Activated CD4-positive, alpha-beta T cell treated with anti-CD3 and anti-CD28 coated beads, Interleukin-2, amount 10 ng/mL, durations not matched to agents 7 days and 5 days (primary cell): ENCODE data around the gene DTWD1. TPM values are rescaled to one million over a fixed set of nuclear protein-coding genes. Genes with fewer than 3 reads are reported as not detected.
A peak's percentile ranks its signal among the peaks of the same experiment; 100 is the strongest.
"Not testable (repeated sequence)": the region's sequence is repeated elsewhere in the genome, so short reads cannot be mapped to it uniquely, and the experiment has no call there.

ENCODE experiments used
- CTCF ChIA-PET: fragments of 350-600 bp; sonication (Branson Sonifier 250); formaldehyde crosslinking; loops from one replicate; lab custom pipeline; 2021; ENCODE audit warnings: antibody characterized with exemption; lab: Charles Lee
- POLR2A ChIA-PET: fragments of 350-600 bp; sonication (Branson Sonifier 250); formaldehyde crosslinking; loops from one replicate; lab custom pipeline; 2021; ENCODE audit warnings: antibody characterized with exemption; lab: Charles Lee
- DNase-seq: peaks from one replicate; pipeline ENCODE4 v3.0.0-alpha.2; 2020
- H3K27ac Mint-ChIP-seq: one replicate; pipeline ENCODE4 v1.8.0; 2021; ENCODE audit warnings: mild to moderate bottlenecking, moderate library complexity, mixed read lengths
- H3K27me3 Mint-ChIP-seq: one replicate; pipeline ENCODE4 v1.8.0; 2021; ENCODE audit warnings: mixed read lengths
- H3K36me3 Mint-ChIP-seq: one replicate; pipeline ENCODE4 v1.8.0; 2021; ENCODE audit warnings: low read depth, mixed read lengths
- H3K4me1 Mint-ChIP-seq: one replicate; pipeline ENCODE4 v1.8.0; 2021; ENCODE audit warnings: mixed read lengths
- H3K4me3 Mint-ChIP-seq: one replicate; pipeline ENCODE4 v1.8.0; 2021; ENCODE audit warnings: mild to moderate bottlenecking, moderate library complexity, mixed read lengths
- H3K9me3 Mint-ChIP-seq: one replicate; pipeline ENCODE4 v1.8.0; 2021; ENCODE audit warnings: mixed read lengths
- total RNA-seq, 2 experiments: library from RNA; stranded (reverse); gene quantifications; one replicate each; pipeline ENCODE4 v1.2.3, GENCODE V29; 2021

DTWD1 gene, protein sequence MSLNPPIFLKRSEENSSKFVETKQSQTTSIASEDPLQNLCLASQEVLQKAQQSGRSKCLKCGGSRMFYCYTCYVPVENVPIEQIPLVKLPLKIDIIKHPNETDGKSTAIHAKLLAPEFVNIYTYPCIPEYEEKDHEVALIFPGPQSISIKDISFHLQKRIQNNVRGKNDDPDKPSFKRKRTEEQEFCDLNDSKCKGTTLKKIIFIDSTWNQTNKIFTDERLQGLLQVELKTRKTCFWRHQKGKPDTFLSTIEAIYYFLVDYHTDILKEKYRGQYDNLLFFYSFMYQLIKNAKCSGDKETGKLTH
- total RNA-seq: 10 to 100 TPM; 13.7 to 16.7 TPM

DNA sequence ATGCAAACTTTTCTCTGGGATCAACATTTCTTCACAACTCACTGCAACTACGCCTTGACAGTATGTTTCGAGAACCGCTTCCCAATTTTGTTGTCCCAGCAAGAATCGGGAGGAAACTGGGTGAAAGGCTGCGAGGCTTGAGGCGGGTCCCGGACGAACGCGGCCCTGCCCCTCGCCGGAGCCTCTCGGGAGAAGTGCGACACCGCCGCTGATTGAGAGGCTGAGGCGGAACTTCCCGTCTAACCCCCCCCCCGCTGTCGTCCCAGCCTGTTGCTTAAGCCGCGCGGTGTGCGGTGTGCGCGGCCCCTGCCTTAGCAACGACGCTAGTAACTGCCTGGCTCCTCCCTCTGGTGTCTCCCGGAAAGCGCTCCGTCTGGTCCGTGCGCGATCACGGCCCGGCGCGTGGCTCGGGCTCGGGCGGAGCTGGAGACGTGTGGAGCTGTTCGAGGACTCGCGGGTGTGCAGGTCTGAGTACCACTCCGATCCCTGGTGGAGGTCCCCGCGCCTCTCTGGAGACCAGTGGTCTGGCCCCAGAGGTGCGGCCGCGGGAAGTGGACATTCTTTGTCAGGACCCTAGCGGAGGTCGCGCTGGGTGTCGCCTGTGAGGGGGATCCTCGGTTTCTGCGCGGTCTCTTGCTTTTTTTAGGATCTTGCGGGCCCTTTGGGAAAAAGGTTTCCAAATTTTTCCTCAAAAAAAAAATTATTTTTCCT is at the start of gene DTWD1, which contains the start of gene FAM227B:
DTWD1 (plus strand) TSS at position 391 of the 711 bp plus-strand sequence. CDS start 4,120 bp downstream, outside the sequence.
FAM227B (minus strand) TSS at position 161 of the 711 bp plus-strand sequence. CDS start 5,647 bp downstream, outside the sequence.
- peak within 1 kb of the TSS; percentile 87 for H3K4me3 Mint-ChIP-seq
- no peaks in the 10 kb centered on the region for H3K27me3 Mint-ChIP-seq
- H3K9me3 Mint-ChIP-seq: peaks cover 19% of the 10 kb centered on the region
- peaks cover 12% of the 10 kb centered on the region for H3K36me3 Mint-ChIP-seq
- POLR2A ChIA-PET: interaction anchor here (0.7 kb wide), 2 partner anchors 574 to 628 kb away, joined by 3 to 4 read pairs; partner anchors contain the start of gene SECISBP2L
- DNase-seq: peak; percentile 95
- H3K4me1 Mint-ChIP-seq: peaks cover 41% of the 10 kb centered on the region
- H3K27ac Mint-ChIP-seq: peak within 1 kb of the TSS; percentile 92
- CTCF ChIA-PET: no interaction called here

DNA sequence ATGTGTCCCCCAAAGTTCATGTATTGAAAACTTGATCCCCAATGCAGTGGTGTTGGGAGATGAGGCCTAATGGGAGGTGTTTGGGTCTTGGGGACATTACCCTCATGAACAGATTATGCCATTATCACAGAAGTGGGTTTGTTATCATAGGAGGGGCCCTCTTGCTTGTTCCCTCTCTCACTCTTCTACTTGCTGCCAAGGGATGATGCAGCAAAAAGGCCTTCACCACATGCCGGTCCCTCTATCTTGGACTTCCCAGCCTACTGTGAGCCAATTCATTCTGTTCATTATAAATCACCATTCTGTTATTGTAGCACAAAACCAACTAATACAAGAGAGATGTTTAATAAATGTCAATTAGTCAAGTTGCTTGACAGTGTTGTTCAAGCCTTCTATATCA is 47.4 kb upstream of the DTWD1 start:
- H3K9me3 Mint-ChIP-seq: peaks cover 11% of the 10 kb centered on the region
- H3K36me3 Mint-ChIP-seq: no peaks in the 10 kb centered on the region
- no peak overlapping the region for H3K4me3 Mint-ChIP-seq
- ChIA-PET CTCF (no interaction called here), POLR2A (no interaction called here)
- peaks cover 5% of the 10 kb centered on the region for H3K4me1 Mint-ChIP-seq
- H3K27ac Mint-ChIP-seq: no peak overlapping the region
- no peak for DNase-seq
- H3K27me3 Mint-ChIP-seq: no peaks in the 10 kb centered on the region

DNA sequence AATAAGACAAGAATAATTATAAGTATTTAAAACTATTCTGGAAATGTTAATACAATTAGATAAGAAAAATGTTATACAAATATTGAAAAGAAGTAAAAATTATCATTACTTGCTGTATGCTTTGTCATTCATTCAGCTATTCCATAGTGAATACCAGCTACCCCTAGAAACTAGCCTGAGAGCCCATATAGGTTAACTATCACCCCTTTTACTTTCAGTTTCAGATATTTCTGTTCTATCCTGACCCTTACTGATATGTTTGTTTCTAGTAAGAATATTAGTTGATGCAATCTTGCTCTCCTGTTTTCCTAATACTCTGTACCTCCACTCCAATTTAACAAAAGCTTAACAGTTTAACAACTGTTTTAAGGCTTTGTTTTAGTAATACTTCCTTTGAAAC is 31.8 kb upstream of the DTWD1 start:
- ChIA-PET CTCF (no interaction called here), POLR2A (no interaction called here)

DNA sequence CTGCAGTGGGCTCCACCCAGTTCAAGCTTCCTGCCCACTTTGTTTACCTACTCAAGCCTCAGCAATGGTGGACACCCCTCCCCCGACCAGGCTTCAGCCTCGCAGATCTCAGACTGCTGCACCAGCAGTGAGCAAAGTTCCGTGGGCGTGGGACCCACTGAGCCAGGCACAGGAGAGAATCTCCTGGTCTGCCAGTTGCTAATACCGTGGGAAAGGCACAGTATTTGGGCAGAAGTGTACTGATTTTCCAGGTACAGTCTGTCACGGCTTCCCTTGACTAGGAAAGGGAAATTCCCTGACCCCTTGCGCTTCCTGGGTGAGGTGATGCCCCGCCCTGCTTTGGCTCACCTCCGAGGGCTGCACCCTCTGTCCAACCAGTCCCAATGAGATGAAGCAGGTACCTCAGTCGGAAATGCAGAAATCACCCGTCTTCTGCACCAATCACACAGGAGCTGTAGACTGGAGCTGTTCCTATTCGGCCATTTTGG is 28.0 kb upstream of the DTWD1 start:
- H3K27me3 Mint-ChIP-seq, H3K27ac Mint-ChIP-seq, H3K36me3 Mint-ChIP-seq, DNase-seq, H3K4me3 Mint-ChIP-seq, POLR2A ChIA-PET, H3K4me1 Mint-ChIP-seq, CTCF ChIA-PET: not testable (repeated sequence)
- peaks cover 32% of the 10 kb centered on the region for H3K9me3 Mint-ChIP-seq

More for the DNA sequence above, 31.8 kb upstream of the DTWD1 start:
- Mint-ChIP-seq H3K4me1 (peaks cover 7% of the 10 kb centered on the region), H3K36me3 (peaks cover 1% of the 10 kb centered on the region), H3K4me3 (no peak overlapping the region), H3K9me3 (peaks cover 22% of the 10 kb centered on the region), H3K27me3 (no peaks in the 10 kb centered on the region), H3K27ac (no peak overlapping the region)
- DNase-seq: no peak

DNA sequence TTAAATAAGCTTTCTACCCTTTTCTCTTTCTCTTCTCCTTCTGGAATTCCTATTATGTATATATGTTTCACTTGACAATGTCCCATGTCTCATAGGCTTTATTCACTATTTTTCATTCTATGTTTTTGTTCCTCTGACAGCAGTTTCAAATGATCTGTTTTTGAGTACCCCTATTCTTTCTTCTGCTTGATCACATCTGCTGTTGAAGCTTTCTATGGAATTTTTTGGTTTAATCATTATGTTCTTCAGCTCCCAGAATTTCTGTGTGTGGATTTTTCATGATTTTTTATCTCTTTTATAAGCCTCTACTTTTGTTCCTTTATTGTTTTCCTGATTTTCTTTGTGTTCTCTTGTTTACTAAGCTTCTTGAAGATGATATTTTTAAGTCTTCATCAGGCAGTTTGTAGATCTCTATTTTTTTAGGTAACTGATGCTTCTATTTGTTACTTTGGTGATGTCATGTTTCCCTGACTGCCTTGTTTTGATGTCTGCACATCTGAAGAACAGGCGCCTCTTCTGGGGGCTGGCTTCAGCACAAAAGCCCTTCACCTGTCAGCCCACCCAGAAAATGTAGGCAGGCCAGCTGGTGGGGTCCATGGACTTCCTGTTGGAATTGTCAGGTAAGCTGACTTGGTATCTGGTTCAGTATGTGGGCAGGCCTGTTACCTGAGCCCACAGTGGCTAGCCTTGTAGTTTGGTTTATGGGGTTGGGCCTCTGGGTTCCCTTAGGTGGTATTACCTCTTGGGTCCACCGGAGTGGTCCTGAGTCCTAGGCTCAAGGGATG is 16.0 kb upstream of the DTWD1 start:
- Mint-ChIP-seq H3K4me3 (no peak overlapping the region), H3K9me3 (peaks cover 24% of the 10 kb centered on the region), H3K27ac (no peak overlapping the region), H3K4me1 (no peaks in the 10 kb centered on the region), H3K27me3 (no peaks in the 10 kb centered on the region), H3K36me3 (peaks cover 2% of the 10 kb centered on the region)
- CTCF ChIA-PET: no interaction called here
- no peak for DNase-seq
- POLR2A ChIA-PET: no interaction called here

DNA sequence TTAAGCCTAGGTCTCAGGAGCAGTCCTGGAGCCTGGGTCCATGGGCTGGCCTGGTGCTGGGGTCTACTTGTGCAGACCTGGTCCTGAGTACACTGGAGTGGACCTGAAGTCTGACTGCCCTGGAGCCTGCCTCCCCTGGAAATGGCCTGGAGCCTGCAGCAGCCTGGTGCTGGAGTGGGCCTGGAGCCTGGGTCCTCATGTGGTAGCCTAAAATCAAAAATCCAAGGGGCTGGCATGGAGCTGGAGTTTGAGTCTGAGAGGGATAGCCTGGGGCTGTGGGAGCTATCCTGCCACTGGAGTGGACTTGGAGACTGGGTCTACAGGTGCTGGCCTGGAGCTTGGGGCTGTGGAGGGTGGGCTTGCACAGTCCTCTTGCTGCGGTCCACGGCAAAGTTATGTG is 15.3 kb upstream of the DTWD1 start:
- DNase-seq: no peak
- POLR2A ChIA-PET: no interaction called here
- Mint-ChIP-seq H3K36me3 (peaks cover 2% of the 10 kb centered on the region), H3K27ac (no peak overlapping the region), H3K27me3 (no peaks in the 10 kb centered on the region), H3K4me3 (no peak overlapping the region), H3K4me1 (no peaks in the 10 kb centered on the region), H3K9me3 (peaks cover 24% of the 10 kb centered on the region)
- CTCF ChIA-PET: no interaction called here

DNA sequence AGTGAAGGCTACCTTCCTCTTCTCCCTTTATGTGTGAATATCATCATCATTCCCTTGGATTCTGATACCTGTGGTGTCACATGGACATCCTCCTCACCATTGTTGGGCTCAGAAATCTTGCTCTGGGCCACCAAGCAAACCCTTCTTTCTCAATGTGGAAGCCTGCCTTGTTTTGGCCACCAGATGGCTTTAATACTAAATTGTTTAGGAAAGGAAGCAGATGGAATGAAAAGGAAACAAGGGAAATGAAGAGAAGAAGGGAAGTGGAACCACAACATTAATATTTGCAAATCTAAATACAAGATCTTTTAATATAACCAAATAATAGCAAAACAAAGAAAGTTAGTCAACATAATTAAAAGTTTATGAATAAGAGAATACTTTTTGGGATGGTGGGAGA is 14.3 kb upstream of the DTWD1 start:
- H3K27me3 Mint-ChIP-seq: no peaks in the 10 kb centered on the region
- POLR2A ChIA-PET: no interaction called here
- H3K36me3 Mint-ChIP-seq: peaks cover 2% of the 10 kb centered on the region
- peaks cover 20% of the 10 kb centered on the region for H3K9me3 Mint-ChIP-seq
- CTCF ChIA-PET: no interaction called here
- H3K4me1 Mint-ChIP-seq: no peaks in the 10 kb centered on the region
- no peak overlapping the region for H3K27ac Mint-ChIP-seq
- H3K4me3 Mint-ChIP-seq: no peak overlapping the region
- no peak for DNase-seq

DNA sequence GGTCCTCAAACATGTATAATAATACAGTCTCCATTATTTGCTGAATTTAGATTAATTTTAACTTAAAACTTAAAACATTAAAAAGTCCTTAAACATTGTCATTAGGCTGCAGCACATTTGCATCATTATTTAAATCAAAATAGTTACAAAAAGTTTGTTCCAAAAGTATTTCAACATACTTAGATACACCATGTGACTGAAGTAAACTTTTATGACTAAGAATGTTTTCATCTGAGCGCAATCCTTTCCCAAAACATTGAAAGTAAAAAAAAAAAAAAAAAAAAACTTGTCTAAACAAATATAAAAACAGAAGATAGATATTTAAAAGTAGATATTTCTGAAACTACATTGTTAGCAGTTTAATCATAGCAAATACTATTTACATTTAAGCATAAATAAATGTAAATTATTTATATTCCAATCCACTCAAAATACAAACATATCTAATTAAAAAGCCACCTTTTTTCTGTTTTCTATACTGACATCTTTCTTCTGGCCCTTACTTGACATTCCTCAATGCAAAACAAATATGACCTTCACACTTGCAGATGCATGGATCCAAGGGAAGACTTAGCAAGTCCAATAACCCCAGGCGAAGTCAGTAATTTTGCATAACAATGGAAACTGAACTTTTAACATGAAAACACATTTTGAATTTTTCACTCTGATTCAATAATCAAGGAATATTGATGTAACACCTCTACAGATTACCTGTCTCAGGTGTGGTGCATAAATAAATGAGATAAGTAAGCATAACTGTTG is 10.5 kb upstream of the DTWD1 start:
- CTCF ChIA-PET: no interaction called here
- Mint-ChIP-seq H3K27me3 (no peaks in the 10 kb centered on the region), H3K4me1 (no peaks in the 10 kb centered on the region), H3K27ac (no peak overlapping the region), H3K4me3 (no peak overlapping the region), H3K36me3 (peaks cover 13% of the 10 kb centered on the region), H3K9me3 (peaks cover 14% of the 10 kb centered on the region)
- DNase-seq: no peak
- POLR2A ChIA-PET: no interaction called here

DNA sequence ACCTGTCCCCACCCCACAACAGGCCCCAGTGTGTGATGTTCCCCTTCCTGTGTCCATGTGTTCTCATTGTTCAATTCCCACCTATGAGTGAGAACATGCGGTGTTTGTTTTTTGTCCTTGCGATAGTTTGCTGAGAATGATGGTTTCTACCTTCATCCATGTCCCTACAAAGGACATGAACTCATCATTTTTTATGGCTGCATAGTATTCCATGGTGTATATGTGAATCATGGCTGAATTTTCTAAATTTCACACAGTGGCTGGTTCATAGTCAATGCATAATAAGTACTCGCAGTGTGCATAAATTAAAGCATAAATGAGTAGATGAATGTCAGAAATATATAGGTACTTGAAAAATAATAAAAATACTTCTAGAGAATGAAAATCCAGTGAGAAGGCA is 8.6 kb upstream of the DTWD1 start:
- H3K36me3 Mint-ChIP-seq: peaks cover 16% of the 10 kb centered on the region
- H3K4me1 Mint-ChIP-seq, H3K27ac Mint-ChIP-seq, DNase-seq, CTCF ChIA-PET, H3K4me3 Mint-ChIP-seq, H3K27me3 Mint-ChIP-seq, POLR2A ChIA-PET: not testable (repeated sequence)
- peaks cover 23% of the 10 kb centered on the region for H3K9me3 Mint-ChIP-seq

DNA sequence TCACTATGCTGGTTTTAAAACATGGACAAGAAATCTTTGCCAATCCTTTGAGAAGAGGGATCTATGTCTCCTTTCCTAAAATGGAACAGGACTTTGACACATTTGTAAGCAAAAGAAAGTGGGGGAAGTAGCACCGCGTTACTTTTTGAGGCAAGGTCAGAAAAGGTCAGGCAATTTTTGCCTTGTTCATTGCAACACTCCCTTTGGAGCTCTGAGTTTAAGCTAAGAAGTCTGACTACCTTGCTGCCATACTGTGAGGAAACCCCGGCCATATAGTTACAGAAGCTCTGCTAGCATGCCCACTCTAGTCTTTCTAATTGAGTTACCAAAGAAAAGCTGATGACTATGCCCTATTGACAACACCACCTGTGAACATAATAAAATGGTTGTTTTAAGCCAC is 1.6 kb upstream of the DTWD1 start:
- no peak overlapping the region for H3K27ac Mint-ChIP-seq
- H3K36me3 Mint-ChIP-seq: peaks cover 13% of the 10 kb centered on the region
- H3K4me3 Mint-ChIP-seq: no peak overlapping the region
- no peaks in the 10 kb centered on the region for H3K27me3 Mint-ChIP-seq
- ChIA-PET POLR2A (no interaction called here), CTCF (no interaction called here)
- peaks cover 41% of the 10 kb centered on the region for H3K4me1 Mint-ChIP-seq
- peaks cover 23% of the 10 kb centered on the region for H3K9me3 Mint-ChIP-seq
- DNase-seq: no peak

DNA sequence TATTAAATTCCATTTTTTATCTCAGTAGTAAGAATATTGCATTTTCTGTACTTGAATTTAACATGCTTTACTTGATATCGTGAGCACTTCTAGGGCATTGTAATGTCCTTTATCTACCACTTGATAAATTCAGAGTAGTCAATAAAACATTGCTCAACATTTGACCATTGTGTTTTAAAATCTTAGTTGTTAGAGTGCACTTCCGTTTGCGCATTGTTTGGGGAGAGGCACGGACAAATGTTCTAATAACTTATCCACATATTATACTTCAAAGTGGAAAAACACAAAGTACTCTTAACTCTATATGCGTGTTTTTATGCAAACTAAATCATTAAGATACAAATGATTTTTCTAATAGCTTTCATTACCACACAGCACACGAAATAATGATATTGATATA is 649 bp upstream of the DTWD1 start:
- H3K4me3 Mint-ChIP-seq: peak overlapping the region; percentile 87
- no peaks in the 10 kb centered on the region for H3K27me3 Mint-ChIP-seq
- peaks cover 11% of the 10 kb centered on the region for H3K36me3 Mint-ChIP-seq
- ChIA-PET POLR2A (no interaction called here), CTCF (no interaction called here)
- peak overlapping the region; percentile 92 for H3K27ac Mint-ChIP-seq
- H3K9me3 Mint-ChIP-seq: peaks cover 18% of the 10 kb centered on the region
- peaks cover 41% of the 10 kb centered on the region for H3K4me1 Mint-ChIP-seq
- no peak for DNase-seq

DNA sequence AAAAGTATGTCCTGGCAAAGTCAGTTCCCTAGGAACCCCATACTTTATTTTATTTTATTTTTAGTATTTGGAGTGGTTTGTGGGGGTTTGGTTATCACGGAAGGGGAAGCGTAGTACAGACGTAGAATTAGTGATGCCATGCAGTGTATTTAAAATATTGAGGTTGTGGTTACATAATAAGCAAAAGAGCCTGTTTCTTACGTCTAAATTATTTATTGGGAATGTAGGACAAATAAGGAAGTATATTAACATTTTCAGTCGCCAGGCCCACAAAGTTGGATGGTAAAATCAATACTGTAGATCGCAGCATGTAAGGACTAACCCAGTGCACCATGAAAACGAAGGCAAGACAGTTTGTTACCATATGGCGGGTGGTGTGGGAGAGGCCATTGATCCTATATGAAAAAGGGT is 558 bp downstream of the DTWD1 start:
- no peak for DNase-seq
- no peaks in the 10 kb centered on the region for H3K27me3 Mint-ChIP-seq
- H3K36me3 Mint-ChIP-seq: peaks cover 13% of the 10 kb centered on the region
- peak overlapping the region; percentile 92 for H3K27ac Mint-ChIP-seq
- peaks cover 41% of the 10 kb centered on the region for H3K4me1 Mint-ChIP-seq
- H3K9me3 Mint-ChIP-seq: peaks cover 18% of the 10 kb centered on the region
- POLR2A ChIA-PET: interaction anchor here (0.7 kb wide), 2 partner anchors 575 to 628 kb away, joined by 3 to 4 read pairs; partner anchors contain the start of gene SECISBP2L
- CTCF ChIA-PET: no interaction called here
- peak overlapping the region; percentile 87 for H3K4me3 Mint-ChIP-seq
